DOHH2 (cell line): ENCODE data around the gene AADACL2.

ENCODE experiments used
- H3F3A ChIP-seq: fragments of 200-600 bp; sonication (generic), shearing (Covaris generic); 2 replicates; pipeline ENCODE4 v1.6.0; 2016; ENCODE audit warnings: antibody characterized with exemption, mild to moderate bottlenecking; ENCODE audit not compliant: control insufficient read depth, insufficient read depth
- H3K27ac ChIP-seq: fragments of 200-600 bp; sonication (generic); 2 replicates; pipeline ENCODE4 v1.5.1; 2014; ENCODE audit warnings: low read depth, mild to moderate bottlenecking, low read length, moderate library complexity
- H3K27me3 ChIP-seq: fragments of 200-600 bp; sonication (generic); 2 replicates; pipeline ENCODE4 v1.6.1; 2014; ENCODE audit warnings: mild to moderate bottlenecking, low read length, mixed read lengths; ENCODE audit not compliant: control insufficient read depth
- H3K36me3 ChIP-seq: fragments of 200-600 bp; sonication (generic); 2 replicates; pipeline ENCODE4 v1.6.1; 2014; ENCODE audit warnings: mild to moderate bottlenecking, low read length, moderate library complexity, mixed read lengths; ENCODE audit not compliant: control insufficient read depth
- H3K4me1 ChIP-seq: fragments of 200-600 bp; sonication (generic); 2 replicates; pipeline ENCODE4 v1.6.1; 2014; ENCODE audit warnings: mild to moderate bottlenecking, low read length, mixed read lengths; ENCODE audit not compliant: control insufficient read depth
- H3K4me2 ChIP-seq: fragments of 200-600 bp; sonication (generic); 2 replicates; pipeline ENCODE4 v1.6.0; 2014; ENCODE audit warnings: mild to moderate bottlenecking, low read length, moderate library complexity
- H3K4me3 ChIP-seq: fragments of 200-600 bp; sonication (generic); 2 replicates; pipeline ENCODE4 v1.5.1; 2014; ENCODE audit warnings: mild to moderate bottlenecking, low read length, mixed read lengths
- H3K79me2 ChIP-seq: fragments of 200-600 bp; sonication (generic); 2 replicates; pipeline ENCODE4 v1.6.1; 2014; ENCODE audit warnings: mild to moderate bottlenecking, low read length, mixed read lengths; ENCODE audit not compliant: control insufficient read depth
- H3K9me2 ChIP-seq: fragments of 200-600 bp; sonication (generic); replicated peaks from 2 replicates; pipeline ENCODE4 v1.6.1; 2014; ENCODE audit warnings: mild to moderate bottlenecking, low read length, mixed read lengths; ENCODE audit not compliant: control insufficient read depth
- H3K9me3 ChIP-seq: fragments of 200-600 bp; sonication (generic); 2 replicates; pipeline ENCODE4 v1.6.1; 2014; ENCODE audit warnings: antibody characterized with exemption, low read length, mixed read lengths; ENCODE audit not compliant: control insufficient read depth, insufficient read depth
- H4K20me1 ChIP-seq: fragments of 200-600 bp; sonication (generic); 2 replicates; pipeline ENCODE4 v1.6.0; 2014; ENCODE audit warnings: low read depth, mild to moderate bottlenecking, antibody characterized with exemption, low read length, moderate library complexity; ENCODE audit not compliant: control insufficient read depth, insufficient read depth
- CTCF ChIP-seq: fragments of 200-600 bp; sonication (generic); IDR thresholded peaks from one replicate; pipeline ENCODE4 v1.5.1; 2014; ENCODE audit warnings: antibody characterized with exemption, mild to moderate bottlenecking, low read depth, low read length; ENCODE audit not compliant: poor library complexity, severe bottlenecking
- EZH2phosphoT487 ChIP-seq: fragments of 200-600 bp; sonication (generic); IDR thresholded peaks from 2 replicates; pipeline ENCODE4 v1.6.1; 2017; ENCODE audit warnings: borderline replicate concordance, mild to moderate bottlenecking, antibody characterized with exemption, low read length, moderate library complexity, mixed read lengths

AADACL2 gene

GRCh38 chr3:151774910-151775309 lies 41.2 kb downstream of the AADACL2 start:
- Histone ChIP-seq H3K4me1 (no peaks in the 10 kb centered on the region), H3K27ac (no peak overlapping the region), H3K27me3 (no peaks in the 10 kb centered on the region), H3K36me3 (no peaks in the 10 kb centered on the region), H3F3A (no peaks in the 10 kb centered on the region), H3K79me2 (no peaks in the 10 kb centered on the region), H3K4me2 (no peak overlapping the region), H4K20me1 (no peaks in the 10 kb centered on the region), H3K9me2 (no peaks in the 10 kb centered on the region), H3K4me3 (no peak overlapping the region), H3K9me3 (no peaks in the 10 kb centered on the region)
- no peak for TF ChIP-seq CTCF
- no peak for TF ChIP-seq EZH2phosphoT487

DNA sequence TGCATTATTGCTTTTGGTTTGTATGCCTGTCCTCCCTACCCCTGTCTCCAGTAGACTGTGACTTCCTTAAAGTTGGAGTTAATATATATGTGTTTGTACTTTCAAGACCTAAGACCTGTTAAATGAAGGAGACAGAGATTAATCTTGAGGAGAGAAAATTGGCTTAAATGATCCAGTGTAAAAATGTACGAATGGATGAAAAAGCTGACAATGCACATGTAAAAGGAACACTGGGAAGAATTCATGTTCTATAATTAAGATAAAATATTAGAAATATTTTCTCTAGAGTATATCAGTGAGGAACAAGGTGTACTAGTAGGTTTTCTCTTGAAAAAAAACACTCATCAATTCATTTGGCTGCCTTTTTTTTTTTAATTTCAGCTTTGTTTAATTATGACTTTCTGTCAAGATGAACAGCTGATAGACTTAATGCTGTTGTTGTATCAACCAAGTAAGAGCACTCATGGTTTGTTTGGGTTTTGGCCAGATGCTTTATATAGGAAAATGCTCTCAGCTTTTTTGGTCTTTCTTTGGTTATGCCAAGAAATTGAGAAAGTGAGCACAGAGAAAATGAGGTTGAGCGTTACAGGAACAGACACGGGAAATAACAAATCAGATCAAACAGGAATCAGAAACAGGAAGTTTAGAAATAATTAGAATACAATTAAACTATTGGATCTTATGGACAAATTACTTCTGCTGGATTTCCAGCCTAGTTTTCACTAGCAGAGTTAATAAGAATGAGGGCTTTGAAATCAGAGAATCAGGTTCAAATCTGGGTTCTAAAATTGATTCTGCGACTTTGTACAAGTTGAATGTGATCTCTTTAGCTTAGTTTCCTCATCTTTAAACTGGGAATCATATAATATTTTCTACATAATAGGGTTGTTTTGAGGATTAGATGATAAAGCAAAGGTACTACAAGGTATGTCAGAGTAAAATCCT lies 41.9 kb downstream of the AADACL2 start:
- no peak overlapping the region for H3K4me2 ChIP-seq
- no peaks in the 10 kb centered on the region for H3K79me2 ChIP-seq
- H3F3A ChIP-seq = no peaks in the 10 kb centered on the region
- H3K9me2 ChIP-seq = no peaks in the 10 kb centered on the region
- H4K20me1 ChIP-seq = no peaks in the 10 kb centered on the region
- H3K4me1 ChIP-seq = no peaks in the 10 kb centered on the region
- H3K27ac ChIP-seq = no peak overlapping the region
- H3K27me3 ChIP-seq = no peaks in the 10 kb centered on the region
- H3K4me3 ChIP-seq = no peak overlapping the region
- no peaks in the 10 kb centered on the region for H3K9me3 ChIP-seq
- H3K36me3 ChIP-seq = no peaks in the 10 kb centered on the region
- TF ChIP-seq CTCF (no peak), EZH2phosphoT487 (no peak)

- H3K27ac ChIP-seq = no peak overlapping the region
- no peaks in the 10 kb centered on the region for H3K9me2 ChIP-seq
- TF ChIP-seq CTCF (no peak), EZH2phosphoT487 (no peak)
- H3K4me2 ChIP-seq = no peak overlapping the region
- H3K79me2 ChIP-seq = no peaks in the 10 kb centered on the region
- no peaks in the 10 kb centered on the region for H3K9me3 ChIP-seq
- H3K4me1 ChIP-seq = no peaks in the 10 kb centered on the region
- H4K20me1 ChIP-seq = no peaks in the 10 kb centered on the region
- H3K4me3 ChIP-seq = no peak overlapping the region
- no peaks in the 10 kb centered on the region for H3K36me3 ChIP-seq
- no peaks in the 10 kb centered on the region for H3F3A ChIP-seq
- no peaks in the 10 kb centered on the region for H3K27me3 ChIP-seq
These were observed 42.6 kb downstream of the AADACL2 start for GRCh38 chr3:151776259-151776740.
